NCI-H748 (cell line): ENCODE results near the gene HLA-G.

Experiments used
- DNase-seq: peaks from one replicate; lab custom pipeline; 2025; ENCODE audit not compliant: unreplicated experiment; lab: John Stamatoyannopoulos, UW

The HLA-G gene

DNA sequence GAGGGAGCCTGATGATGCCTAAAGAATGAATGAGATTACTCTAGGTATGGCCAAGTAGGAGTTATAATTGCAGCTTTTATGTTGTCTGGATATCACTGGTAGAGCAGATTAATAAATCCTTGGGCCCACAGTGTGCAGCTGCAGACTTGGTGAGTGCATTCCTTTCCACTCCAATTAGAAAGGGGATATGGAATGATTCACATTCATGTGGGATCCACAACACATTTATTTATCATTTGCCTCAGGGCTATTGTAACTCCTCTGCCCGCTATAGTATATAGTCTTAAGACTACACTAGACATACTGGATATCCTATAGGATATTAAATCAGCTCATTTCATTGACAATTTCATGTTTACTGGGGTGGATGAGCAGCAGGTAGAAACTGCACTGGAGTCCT lies 11.6 kb upstream of the HLA-G start:
- no peak for DNase-seq

DNA sequence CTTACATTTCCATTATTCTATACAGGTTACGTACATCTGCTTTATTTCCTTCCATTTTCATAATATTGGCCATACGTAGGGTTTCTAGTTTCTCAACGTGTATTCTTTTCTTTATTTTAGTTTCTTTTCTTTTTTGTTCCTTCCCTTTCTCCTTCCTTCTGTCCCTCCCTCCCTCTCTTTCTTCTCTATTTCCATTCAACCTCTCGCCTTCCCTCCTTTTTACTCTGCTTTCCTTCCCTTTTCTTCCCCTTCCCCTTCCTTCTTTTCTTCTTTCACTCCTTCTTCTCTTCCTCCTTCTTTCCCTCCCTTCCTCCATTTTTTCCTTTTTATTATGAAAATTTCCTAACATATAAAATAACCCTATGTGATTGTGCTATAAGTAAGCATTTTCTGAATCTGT lies 8.7 kb upstream of the HLA-G start:
- DNase-seq: no peak

DNA sequence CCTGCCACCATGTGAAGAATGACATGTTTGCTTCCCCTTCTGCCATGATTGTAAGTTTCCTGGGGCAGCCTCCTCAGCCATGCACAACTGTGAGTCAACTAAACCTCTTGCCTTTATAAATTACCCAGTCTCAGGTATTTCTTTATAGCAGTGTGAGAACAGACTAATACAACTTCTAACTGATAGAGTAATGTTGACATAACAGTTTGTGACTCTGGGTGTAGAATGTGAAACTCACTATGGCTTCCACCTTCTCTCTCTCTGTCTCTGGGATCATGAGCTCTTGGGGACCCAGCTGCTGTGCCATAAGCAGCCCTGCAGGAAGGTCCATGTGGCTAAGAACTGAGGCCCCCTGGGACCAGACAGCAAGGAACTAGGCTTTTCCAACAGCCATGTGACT lies 3.5 kb upstream of the HLA-G start:
- no peak for DNase-seq

DNA sequence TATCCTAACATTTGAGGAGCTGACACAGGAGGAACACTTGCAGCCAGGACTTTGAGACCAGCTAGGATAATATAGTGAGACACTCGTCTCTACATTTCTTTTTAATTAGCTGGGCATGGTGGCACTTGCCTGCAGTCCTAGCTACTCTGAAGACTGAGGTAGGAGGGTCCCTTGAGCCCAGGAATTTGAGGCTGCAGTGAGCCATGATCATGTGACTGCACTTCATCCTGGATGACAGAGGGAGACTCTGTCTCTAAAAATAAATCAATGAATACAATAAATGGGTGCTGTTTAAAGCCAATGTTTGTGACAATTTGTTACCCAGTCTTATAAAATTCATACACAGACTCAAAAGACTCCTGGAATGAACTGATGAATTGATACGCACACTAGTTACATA lies 1.8 kb upstream of the HLA-G start:
- no peak for DNase-seq

DNA sequence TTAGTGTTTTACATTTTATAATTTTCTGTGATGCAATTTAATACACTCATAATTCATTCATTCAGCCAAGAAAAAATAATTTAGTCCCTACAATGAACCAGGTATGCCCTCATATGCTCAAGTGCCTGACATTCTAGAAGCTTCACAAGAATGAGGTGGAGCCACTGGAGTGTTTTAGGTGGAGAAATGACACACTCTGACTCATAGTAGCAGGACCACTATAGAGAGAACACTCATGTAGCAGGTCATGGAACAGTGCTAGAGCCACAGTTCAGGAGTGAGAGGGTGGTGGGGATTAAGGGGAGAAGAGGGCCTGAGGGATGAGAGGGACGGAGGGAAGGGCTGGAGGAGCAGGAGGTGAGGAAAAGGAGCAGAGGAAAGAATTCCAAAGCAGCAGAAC lies 1.4 kb upstream of the HLA-G start:
- DNase-seq: no peak

DNA sequence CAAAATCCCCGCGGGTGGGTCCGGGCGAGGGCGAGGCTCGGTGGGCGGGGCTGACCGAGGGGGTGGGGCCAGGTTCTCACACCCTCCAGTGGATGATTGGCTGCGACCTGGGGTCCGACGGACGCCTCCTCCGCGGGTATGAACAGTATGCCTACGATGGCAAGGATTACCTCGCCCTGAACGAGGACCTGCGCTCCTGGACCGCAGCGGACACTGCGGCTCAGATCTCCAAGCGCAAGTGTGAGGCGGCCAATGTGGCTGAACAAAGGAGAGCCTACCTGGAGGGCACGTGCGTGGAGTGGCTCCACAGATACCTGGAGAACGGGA lies 809 bp downstream of the HLA-G start:
- no peak for DNase-seq

DNA sequence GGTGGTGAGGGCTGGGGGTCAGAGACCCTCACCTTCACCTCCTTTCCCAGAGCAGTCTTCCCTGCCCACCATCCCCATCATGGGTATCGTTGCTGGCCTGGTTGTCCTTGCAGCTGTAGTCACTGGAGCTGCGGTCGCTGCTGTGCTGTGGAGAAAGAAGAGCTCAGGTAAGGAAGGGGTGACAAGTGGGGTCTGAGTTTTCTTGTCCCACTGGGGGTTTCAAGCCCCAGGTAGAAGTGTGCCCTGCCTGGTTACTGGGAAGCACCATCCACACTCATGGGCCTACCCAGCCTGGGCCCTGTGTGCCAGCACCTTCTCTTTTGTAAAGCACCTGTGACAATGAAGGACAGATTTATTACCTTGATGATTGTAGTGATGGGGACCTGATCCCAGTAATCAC lies 2.1 kb downstream of the HLA-G start:
- no peak for DNase-seq

DNA sequence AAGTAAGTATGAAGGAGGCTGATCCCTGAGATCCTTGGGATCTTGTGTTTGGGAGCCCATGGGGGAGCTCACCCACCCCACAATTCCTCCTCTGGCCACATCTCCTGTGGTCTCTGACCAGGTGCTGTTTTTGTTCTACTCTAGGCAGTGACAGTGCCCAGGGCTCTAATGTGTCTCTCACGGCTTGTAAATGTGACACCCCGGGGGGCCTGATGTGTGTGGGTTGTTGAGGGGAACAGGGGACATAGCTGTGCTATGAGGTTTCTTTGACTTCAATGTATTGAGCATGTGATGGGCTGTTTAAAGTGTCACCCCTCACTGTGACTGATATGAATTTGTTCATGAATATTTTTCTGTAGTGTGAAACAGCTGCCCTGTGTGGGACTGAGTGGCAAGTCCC lies 2.8 kb downstream of the HLA-G start:
- DNase-seq: no peak

DNA sequence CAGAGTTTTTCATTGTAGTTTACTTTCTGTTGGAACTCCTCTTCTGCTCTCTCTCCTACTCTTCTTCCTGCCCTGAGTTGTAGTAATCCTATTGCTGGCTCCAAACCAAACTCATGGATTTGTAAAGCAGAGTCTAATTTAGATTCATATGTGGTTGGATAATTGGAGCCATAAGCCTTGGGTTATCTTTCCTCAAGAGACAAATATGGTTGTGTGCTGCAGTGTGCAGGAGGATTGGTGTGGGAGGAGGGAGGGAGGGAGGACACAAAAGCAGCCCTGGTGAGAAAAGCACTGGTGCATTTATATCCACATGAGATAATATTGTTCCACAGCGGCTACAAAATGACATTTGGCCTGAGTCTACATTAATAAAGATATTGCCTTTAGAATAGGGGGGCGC lies 4.2 kb downstream of the HLA-G start:
- no peak for DNase-seq

DNA sequence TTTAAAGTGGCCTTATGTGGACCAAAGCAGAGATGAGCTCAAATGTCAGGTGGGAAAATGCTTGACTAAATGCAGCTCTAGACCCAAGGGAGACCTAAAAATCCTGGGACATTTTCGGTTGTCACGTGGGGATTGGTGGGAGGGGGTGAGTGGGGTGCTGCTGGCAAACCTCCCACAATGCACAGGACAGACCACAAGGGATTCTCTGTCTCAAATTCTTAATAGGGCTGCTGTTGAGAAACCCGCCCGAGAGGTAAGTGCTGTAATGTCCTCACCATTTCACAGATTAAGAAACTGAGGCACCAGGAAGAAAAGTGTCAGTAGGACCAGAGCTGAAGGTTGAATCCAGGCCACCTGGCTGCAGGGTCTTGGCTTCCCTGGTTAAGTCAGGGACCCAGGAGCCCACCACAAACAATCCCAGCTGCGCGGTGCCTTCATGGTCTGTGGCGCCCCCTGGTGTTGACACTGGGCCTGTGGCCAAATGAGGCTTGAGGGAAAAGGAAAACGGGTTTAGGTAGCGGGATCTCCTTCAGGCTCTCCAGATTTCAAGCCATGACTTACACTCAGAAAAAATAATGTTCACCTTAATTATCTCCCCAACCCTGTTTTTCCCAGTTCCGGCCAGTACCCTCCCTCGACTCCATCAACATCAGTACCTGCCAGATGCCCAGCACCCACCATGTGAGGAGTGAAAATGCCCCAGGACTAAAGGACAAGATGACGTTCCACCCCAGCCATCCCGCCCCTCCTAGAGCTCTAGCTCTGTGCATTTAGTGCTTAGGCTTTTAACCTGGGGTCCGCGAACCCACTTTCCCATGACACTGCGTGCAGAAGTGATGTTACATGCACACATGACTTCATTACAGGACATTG lies 7.2 kb downstream of the HLA-G start:
- peak; percentile 46 for DNase-seq

DNA sequence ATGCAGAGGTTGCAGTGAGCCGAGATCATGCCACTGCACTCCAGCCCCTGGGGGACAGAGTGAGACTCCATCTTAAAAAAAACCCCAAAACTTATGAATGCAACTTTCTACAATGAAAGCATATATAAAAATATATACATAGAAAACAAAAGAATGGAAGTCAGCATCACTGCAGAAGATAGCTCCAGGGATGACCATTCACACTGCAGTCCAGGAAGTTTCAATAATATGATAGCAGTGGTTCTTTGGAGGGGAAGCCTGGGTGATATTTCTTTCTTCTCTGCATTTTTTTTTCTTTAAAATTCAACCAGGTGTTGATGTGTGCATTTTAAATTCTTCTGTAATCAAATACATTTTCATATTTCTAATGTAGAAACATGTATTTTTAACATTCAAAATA lies 12.3 kb downstream of the HLA-G start:
- no peak for DNase-seq

DNA sequence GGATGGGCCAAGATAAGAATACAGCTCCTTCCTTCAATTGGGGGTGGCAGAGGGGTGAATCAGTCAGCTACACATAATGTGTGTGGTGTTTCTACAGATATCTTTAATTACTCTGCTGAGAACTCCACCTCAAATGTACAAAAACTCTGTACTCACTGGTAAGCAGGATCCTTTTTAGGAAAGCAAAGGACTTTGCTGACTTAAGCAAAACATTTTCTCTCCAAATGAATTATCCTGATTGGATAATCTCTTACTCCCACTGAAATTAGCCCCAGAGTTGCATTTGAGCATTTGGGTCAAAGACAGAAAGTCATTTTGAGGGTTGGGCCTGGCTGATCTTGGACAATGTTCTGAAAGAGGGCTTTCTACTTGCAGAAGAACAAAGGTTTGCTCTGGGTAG lies 13.4 kb downstream of the HLA-G start:
- DNase-seq: no peak

DNA sequence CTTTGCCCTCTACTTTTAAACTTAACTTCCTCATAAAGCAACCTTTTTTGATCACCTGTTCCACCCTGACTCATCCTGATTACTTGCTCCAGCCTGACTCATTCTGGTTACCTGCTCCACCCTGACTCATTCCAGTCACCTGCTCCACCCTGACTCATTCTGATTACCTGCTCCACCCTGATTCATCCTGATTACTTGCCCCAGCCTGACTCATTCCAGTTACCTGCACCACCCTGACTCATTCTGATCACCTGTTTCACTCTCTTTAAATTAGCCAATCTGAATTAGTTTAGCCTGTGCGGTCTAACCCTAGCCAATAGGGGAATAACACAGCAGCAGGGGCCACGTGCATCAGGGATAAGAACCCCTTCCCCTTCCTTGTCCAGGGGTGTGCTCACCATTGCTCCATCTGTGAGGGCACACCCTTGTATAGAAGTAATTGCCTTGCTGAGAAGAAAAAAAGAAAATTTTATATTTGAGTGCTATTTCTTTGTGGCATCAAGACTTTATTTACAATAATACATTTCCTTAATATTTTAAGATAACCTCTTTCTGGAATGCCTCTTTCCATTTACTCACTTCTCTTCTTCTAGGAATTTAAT lies 17.9 kb downstream of the HLA-G start:
- DNase-seq: no peak

DNA sequence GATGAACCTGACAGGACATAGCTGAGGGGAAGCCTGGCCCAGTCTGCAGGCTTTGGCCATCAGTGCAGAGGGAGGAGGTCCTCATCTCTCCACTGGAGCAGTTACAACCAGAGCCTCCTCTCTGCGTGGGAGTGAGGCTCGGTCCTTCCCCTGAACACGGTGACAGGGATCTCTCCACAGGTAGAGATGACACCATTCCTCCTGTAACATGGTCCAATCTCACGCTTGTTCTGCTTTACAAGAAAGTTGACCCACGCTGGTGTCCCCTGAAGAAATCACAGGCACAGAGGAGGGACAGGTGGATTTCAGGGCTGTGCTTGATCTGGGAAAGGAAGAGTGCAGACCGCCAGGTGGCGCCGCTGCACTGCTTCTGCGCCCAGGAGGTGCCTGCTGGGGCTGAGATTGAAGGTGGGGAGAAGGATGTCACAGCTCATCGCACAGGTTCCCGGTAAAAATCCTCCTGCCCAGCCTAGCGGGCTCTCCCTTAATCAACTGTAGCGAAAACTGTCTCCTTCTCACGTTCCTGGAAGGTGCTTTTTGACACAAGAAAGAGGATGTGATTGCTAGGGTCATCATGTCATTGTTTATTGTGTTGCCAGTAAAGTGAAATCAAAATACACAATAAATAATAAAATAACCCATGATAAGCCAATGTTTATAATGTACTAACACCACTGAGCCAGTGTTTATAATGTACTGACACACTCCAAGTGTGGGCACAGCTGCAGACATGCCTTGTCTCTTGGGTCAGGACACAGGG lies 20.4 kb downstream of the HLA-G start:
- DNase-seq: peak; percentile 79

DNA sequence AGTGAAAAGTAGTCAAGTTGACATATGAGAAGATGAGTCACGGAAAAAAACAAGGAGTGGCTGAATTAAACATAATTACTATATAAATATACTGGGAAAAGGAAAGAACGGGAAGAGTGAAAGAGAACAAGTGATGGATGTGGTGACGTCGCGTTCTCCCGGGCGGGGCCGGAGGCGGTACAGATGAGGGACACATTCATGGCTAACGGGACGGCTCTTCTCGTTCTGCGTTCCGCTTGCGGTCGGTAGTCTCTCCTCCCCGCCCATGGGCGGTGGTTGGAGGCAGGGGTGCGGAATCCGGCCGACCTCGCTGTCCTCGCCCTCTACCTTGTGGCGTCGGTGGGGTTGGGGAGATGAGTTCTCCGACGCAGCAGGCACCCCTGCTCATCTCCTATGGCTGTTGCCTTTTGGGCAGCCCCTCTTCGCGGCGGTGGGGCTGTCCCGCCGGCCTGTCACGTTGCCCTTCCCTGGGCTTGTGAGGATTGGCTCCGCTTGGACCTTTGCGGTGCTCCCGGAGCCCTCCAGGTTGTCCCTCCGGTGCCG lies 22.5 kb downstream of the HLA-G start:
- peak; percentile 76 for DNase-seq

DNA sequence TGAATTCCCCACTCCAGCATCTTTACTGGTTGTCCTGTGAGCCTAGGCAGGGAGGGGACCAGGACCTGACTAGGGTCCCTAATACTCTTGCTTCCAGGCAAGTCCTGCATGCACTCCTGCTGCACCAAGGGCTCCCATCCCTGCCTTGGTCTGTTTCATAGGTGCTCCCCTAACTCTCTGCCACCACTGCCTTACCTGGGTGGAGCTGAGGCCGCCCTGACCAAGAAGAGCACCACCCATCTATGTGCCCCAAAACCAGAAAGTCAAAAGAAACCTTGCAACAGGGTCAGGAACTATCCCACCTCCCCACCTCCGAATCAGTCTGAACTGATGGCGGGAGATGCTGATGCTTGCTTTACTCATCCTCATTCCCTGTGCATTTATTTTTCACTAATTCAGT lies 23.6 kb downstream of the HLA-G start:
- no peak for DNase-seq

DNA sequence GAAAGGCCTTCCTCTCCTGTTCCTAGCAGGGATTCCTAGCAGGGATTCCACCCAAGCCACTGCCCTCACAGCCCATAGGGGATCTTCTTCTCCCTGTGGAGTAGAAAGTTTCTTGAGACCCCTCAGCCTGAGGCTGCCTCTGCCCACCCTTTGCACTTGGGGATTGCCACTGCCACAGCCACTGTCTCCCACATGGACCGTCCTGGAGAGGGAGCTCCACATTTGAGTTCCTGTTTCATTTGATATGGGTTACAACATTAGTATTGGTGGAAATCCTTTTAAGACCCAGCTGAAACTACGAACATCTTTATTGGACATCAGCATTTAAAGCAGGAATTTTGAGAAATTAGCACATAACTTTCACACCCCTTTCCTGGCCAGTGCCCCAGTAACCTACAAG lies 25.6 kb downstream of the HLA-G start:
- no peak for DNase-seq

DNA sequence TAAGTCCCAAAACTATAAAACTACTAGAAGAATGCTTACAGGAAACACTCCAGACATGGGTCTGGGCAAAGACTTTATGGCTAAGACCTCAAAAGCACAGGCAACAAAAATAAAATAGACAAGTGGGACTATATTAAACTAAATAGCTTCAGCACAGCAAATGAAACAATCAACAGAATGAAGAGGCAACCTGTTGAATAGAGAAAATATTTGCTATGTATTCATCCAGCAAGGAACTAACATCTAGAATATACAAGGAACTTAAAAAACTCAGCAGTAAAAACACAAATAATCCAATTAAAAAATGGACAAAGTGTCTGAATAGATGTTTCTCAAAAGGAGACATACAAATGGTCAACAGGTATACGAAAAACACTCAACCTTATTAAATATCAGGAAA lies 30.4 kb downstream of the HLA-G start:
- no peak for DNase-seq

DNA sequence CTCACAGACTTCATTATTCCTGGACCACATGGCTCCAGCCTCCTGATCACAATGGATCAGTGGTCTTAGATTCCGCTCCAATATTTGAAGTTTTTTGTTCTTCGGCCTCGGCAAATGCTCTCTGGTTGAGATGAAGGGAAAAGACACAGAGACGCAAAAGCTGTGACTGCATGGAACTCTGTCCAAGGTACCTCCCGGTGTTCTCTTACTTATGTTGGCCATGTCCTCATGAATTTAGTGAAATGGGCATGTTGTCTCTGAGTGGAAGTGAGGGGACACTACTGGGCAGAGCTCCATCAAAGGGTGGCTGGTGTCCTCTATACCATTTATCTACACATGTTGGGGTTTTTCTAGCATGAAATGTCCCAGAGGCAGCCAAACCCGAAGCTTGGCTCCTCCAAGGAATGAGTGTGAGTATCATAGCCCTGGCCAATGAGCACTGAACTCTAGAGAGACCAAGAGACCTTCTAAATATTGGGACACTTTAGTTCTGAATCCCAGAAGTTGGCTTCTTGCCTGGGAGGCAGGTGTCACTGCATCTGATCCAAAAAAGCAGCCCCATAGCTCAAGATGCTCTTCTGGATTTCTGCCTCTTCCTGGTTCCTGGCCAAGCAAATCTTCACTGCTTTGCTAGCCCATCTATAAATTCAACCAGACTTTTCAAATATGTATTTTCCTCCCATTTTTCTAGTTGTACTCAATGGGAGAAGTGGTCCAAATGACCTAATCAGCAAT lies 34.1 kb downstream of the HLA-G start:
- no peak for DNase-seq

DNA sequence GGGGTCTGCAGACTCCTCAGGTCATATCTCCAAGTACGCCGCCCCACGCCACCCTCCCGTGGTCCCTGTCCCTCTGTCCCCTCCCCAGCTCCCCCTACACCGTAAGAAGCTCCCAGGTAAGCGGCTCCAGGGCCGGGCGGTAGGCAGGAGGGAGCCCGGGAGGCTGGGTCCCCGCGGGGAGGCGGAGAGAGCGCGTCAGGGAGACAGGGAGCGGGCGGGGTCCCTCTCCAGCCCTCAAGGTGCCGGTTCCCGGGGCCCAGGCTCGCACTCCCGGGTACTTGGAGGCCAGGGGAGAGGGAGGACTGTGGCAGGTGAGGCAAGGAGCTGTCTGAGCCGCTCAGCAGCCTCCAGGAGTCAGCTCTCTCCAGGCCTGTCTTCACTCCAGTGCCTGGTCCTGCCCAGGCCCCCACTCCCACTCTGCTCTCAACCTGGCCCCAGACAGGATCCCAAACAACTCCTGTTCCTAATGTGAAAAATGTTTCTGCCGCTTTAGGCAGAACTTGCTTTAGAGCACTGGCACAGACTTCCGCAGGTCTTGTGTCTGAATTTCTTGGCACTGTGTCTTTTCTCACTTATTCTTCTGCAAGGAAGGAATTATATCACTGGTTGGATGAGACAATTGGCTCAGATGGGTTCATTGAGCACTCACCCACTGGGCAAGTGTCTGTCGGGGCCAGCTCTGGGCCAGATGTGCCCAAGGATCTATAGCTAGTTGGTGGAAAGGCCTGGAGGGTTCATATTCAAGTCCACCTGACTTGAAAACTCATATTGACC lies 36.6 kb downstream of the HLA-G start:
- DNase-seq: no peak

DNA sequence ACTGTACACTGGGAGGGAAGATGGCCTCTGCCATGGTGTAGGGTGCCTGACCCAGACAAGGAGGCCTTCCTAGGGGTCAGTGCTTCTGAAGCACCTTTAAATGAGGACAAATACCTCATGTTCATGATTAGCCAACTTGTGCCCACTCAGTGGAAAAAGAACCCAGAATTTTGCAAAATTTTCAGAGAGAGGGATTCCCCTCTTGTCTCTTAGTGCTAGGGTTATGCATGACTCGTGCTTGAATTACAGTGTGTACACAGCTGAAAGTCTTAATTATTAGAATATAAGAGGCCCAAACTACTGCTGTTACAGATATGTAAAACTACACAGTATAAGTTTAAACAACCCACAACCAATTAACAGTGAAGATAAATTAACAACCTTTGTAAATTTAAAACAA lies 38.0 kb downstream of the HLA-G start:
- no peak for DNase-seq
